Stimulated activated CD8-positive, alpha-beta memory T cell treated with anti-CD3 and anti-CD28 coated beads, Interleukin-15, amount 100 ng/mL, for 4 hours (primary cell): ENCODE measurements around the gene EFCAB11.
"Not testable (repeated sequence)": the region's sequence is repeated elsewhere in the genome, so short reads cannot be mapped to it uniquely, and the experiment has no call there.

Experiments used
- DNase-seq, 2 donors: peaks; one replicate each; pipeline ENCODE4 v3.0.0-alpha.2; 2020; ENCODE audit warnings: low read depth in 2 of 2

The EFCAB11 gene

DNA sequence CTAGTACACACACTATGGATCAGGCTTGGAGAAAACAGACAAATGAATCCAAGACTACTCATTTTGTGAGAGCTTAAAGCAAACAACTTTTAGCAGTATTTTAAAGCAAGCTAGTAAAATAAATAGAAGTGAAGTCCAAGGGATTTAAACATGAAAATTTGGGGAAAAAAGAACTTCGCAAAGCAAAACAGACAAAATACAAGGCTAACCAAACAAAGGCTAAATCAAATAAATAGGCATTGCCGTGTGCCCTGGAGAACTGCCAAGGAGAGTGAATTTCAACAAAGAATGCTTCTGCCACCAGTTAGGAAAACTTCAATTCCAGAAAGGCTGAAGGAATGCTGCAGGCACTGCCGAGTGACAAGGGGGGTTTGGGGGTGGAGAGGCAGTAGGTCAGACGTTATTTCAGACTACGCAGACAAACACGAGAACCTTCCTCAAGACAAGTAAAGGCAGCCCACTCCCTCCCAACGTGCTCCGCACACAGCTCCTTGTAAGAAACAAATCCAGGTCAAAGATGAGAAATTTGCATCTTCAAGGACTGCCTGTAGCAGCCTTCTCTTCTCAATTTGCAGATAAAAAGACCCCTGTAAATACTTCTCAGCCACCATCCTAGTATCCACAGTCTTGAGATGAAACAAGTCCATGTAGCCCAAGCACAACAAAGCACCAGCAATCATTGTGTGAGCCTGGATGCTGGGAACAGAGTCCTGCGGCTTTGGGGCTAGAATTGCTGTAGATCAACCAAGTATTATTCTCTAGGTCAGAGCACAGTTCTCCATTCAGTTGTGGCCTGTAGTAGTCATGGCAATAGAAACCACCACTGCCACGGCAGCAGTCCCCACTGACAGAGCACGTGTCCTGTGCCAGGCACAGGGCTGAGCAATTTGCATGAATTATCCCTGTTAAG, 43.3 kb downstream of the EFCAB11 start:
- DNase-seq = no peak

DNA sequence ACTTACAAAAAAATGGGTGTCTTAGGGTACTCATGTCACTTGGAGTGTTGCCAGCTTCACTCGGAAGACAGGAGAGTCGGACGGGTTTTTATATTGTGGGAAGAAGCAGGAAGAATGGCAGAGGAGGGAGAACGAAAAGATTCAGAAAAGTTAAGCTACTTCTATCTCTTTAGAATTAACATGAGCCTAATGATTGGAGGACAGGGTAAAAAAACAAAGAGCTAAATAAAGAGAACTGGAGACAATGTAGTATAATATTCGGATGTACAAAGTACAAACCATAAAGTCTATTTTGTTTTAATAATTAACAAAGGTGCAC, 43.9 kb downstream of the EFCAB11 start:
- no peak for DNase-seq

DNA sequence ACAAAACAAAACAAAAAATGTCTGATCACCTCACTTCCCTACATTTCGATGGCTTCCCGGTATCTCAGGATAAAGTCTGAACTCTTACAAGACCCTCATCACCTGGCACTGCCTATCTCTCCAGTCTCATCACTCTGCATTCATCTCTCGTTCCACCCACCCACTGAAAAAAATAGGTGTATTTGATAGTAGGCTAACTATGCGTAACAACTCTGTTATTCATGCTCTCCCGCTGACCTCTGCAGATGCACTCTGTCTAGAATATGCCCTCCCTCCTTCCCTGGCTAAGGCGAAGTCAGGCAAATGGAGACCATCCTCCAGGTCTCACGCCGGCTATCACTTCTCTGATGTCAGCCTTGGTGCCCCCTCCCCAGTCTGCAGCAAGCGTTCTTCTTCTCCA, 44.9 kb downstream of the EFCAB11 start:
- DNase-seq = no peak

DNA sequence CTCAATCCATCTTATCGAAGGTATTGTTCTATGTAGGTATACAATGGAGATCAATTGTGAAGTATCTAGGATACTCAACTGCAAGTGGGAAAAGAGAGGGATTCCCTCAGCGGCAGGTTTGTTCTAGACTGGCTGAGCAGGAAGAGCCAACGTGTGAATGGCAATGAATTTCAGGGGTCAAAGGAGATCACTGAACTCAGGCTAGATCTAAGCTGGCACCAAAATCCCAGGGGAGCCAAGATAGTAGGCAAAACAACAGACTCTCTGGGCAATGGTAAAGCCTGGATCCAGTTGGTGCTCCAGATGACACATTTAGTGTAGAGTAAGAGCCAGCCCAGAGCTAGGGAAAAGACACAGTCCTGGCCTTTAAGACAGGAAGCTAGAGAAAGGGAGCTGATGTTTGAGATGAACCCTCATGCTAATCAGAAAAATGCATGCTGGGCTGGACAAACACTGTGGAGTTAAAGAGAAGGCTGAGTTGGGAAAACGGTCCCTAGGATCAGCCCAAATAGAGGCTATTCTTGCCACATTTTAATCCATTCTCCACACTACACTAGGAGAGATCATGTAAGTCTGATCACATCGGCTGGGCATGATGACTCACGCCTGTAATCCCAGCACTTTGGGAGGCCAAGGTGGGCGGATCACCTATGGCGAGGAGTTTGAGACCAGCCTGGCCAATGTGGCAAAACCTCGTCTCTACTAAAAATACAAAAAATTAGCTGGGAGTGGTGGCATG, 45.6 kb downstream of the EFCAB11 start:
- no peak for DNase-seq

DNA sequence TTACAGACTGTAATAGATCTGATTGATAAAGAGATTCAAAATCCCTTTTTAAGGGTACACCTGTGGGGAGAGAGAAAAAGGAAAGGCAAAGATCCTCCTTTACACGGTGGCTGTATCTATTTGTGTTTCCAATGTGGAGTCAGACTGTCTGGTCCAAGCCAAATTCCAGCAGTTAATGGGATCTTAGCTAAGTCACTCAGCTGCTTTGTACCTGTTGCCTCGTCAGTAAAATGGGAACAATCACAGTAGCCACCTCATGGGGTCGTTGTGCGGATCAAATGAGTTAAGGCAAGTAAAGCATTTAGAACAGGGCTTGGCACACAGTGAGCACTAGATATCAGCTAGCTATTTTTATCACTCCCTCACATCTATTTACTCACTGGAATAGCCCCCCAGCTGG, 46.9 kb downstream of the EFCAB11 start:
- no peak for DNase-seq

DNA sequence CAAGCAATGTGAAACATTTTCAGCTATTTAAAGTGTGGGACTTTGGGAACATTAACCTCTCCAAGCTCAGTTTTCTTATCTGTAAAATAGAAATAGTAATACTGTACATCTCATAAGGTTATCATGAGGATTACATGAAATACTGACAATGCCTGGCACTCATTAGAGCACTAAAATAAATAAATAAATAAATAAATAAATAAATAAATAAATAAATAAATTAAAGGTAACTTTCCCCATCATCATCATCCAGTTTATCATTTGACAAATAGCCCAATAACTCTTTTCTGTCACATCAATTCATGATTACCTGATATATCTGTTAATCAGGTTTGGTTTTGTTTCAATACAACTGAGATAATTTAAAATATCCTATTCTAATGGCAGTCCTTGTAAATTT, 48.5 kb downstream of the EFCAB11 start:
- DNase-seq = no peak

DNA sequence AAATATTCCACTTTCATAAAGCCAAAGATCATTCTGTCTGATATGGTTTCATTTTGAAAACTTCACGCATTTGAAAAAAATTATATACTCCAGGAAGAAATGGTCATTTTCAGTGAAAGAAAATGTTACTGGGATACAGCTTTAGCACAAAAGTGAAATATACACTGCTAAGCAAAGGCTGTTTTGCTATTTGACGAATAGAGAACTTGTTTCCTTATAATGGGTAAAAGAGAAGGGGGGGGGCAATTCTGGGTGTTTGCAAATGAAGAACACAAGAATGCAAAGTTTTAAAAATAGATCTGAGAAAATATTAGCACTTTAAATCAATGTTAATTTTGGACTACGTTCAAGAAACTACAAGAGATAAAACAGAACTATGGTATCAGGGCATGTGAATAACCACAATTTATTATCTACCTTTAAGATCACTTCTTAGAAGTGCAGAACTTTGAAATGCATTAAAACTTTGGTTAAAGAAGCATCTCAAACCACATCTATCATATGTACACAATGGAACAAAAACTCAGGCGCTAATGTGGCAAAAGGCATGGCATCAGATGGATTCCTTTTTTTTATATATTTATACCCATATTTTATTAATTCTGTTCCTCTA, 51.1 kb downstream of the EFCAB11 start:
- DNase-seq = no peak

DNA sequence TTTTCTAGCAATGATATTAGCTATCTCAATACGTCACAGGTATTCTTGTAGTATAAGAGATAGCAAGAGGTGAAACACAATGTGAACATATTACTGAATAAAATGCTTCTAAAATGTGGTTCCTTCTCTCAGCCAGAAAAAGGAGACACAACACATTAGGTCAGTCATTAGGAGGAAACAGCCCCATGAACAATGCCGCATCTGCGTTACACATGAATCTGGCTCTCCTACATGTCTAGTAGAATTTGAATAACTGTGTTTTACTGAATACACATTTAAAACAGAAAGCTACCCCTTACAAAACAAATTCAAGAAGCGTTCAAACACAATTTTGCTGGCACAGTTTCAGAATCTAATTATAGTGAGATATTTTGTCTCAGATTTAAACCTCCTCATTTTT, 51.6 kb downstream of the EFCAB11 start:
- no peak for DNase-seq

DNA sequence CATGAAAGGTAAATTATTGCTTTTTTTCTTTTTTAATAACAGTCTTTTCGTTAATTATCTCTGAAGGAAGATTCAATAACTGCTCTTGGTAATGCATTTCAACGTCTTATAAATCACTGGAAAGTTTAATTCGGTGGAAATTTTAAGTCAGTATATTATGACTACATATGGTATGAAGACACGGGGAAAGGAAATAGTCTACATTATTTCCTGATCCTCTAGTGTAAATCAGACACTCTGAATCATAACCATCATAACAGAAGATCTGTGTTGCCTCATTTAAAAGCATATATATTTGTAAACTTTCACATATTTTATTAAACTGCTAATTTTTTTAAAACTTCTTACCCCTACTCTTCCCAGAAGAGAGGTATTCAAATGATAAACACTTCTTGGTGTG, 53.7 kb downstream of the EFCAB11 start:
- DNase-seq = no peak

DNA sequence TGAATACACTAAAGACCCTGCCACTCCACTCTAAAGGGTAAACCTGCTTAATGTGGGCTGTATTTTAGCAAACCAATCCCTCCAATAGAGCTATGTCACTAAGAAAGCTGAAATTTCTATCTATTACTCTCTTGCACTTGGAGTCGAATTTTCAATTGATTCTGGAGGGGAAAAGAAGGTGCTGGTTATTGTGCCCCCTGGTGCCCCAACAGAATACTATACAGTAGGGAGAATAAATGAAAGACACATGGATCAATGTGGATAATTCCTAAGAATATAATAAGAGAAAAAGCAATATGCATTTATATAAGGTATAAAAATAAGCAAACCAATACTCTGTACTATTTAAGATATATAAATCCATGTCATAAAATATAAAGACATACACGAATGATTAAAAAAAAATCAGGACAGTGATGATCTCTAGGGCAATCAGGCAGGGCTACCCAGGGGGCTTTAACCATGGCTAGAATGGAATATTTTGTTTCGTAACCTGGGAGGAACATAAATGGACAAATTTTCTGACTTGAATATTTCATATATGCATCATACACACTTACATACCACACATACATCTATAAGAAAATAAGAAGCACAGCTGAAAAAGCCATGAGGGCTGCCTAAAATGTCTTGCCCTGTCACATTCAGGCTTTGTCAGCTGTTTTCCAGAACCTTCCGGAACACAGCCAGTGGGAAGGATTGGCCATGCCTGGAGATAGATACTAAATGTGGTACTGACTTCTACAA, 54.4 kb downstream of the EFCAB11 start:
- DNase-seq = no peak

DNA sequence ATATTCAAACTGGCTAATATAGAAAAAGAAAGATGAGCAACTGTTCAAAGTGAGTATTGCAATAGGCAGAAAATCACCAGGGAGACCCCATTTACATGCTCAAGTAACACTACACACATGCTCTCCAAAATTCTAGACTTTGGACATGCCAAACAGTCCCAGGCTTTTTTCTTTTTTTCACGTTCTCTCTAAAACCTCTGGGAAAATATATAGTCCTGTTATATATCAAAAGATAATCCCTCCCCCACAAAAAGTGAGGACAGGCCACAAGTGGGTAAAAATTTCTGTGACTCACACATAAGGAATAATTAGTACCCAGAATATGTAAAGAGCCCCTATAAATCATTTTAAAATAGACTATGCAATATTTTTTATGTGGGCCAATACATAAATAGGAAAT, 55.2 kb downstream of the EFCAB11 start:
- DNase-seq = no peak

DNA sequence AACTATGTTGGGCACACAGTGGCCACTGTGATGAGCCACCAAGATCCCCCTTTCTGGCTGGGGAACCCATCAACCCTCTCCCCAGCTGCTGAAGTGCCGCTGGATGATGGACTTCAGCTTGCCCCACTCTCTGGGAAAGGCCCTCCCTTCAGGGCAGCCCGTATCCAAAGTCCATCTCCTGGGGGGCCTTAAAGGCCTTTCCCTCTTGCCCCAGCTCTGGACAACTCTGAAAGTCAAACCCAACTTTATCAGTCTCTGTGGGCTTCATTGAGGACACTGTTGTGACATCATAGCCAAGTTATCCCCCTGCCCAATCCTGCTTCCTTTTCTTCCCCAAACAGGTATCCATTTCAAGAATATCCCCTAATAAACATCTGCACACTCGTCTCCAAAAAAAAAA, 61.1 kb downstream of the EFCAB11 start:
- DNase-seq = not testable (repeated sequence)

DNA sequence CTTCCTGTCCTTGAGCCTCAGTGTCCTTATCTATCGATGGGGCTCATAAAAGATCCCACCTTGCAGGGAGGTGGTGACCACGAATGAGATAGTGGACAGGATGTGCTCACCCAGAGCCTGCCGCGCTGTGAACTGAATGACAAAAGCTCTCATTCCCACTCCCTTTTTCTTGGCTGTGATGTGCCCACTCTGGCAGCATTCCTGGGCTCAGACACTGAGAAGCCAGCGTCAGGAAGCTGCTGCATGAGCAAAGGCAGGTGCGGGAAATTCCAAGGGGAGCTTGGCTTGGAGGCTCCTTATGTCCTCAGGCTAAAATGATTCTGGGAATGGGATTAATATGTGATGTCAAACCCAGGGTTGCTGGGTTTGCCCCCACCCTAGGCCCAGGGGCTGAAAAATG, 61.6 kb downstream of the EFCAB11 start:
- no peak for DNase-seq

DNA sequence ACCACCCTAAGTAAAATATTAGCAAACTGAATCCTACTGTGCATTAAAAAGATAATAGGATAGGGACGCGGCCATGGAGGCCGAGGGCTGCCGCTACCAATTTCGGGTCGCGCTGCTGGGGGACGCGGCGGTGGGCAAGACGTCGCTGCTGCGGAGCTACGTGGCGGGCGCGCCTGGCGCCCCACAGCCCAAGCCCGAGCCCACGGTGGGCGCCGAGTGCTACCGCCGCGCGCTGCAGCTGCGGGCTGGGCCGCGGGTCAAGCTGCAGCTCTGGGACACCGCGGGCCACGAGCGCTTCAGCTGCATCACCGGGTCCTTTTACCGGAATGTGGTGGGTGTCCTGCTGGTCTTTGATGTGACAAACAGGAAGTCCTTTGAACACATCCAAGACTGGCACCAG, 62.8 kb downstream of the EFCAB11 start:
- DNase-seq = not testable (repeated sequence)

DNA sequence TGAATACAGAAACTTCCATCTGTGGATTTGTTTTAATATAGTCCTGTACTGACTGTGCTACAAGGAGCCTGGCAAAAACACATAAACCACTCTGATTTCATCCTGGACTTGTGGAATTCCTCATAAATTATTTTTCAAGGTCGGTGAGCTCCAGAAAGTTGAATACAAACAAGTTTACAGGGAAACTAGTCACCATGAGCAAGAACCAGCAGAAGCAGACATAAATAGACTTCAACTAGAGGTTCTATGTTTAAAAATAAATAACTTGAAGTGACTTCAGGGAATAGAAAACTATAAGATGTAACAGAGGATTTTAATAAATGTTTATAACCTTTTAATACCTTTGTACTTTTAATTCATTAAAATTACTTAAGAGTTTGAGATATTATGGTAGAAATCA, 63.5 kb downstream of the EFCAB11 start:
- no peak for DNase-seq

DNA sequence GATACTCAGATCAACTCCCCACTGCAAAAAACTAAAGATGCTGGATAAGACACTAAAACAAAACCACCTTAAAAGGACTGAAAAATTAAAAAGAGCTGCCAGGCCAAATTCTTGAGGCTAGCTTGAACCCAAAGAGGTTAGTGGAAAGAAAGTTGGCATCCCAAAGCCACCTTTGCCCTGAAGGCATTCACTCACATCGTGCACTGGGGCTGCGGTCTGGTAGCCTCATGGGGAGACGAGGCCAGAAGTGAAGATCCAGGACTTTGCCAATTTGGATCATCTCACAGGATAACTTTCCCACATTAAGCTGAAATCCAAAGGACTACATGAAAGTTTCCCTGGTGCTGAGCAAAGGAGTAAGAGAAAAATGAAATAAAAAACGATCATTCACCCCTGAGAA, 63.9 kb downstream of the EFCAB11 start:
- no peak for DNase-seq

DNA sequence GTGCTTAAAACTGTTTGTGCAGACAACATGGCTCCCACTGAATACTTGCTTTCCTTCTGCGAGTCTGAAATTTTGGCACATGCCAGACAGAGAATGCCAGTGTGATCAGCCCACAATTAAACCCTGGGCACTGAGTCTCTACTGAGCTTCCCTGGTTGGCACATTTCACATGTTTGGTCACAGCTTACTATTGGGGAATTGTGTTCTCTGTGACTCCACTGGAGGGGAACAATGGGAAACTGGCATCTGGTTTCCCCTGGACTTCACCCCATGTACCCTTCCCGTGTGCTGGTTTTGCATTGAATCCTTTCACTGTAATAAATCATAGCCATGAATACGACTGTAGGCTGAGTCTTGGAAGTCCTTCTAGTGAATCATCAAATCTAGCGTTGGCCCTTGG, 64.9 kb downstream of the EFCAB11 start:
- no peak for DNase-seq

DNA sequence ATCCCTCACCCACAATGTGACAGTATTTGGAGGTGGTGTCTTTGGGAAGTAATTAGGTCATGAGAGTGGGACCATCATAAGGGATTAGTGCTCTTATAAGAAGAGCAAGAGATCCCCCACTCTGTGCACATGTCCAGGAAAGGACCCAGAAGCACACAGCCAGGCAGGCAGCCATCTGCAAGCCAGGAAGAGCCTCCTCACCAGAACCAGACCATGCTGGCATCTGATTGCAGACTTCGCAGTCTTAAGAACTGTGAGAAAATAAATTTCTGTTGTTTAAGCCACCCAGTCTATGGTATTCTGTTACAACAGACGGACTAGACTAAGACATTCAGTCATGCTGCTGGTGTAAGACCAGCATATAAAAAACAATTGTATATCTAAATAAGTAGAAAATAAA, 69.8 kb downstream of the EFCAB11 start:
- DNase-seq = no peak

DNA sequence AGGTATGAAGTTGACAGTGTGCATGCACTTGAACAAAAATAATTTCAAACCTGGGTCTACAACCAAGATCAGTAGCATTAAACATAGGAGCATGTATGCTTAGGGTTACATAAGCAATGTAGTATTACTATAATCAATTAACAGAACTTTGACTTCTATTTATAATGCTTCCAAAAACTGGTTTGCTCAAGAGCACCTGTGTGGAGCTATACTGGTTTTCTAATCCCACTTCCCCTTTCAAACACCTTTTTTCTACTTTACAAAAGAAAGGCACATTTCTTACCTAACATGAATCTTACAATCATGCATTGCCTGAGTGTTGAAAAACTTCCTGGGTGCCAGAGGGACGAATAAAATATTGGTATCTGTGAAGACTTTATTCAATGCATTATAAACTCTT, 72.7 kb downstream of the EFCAB11 start:
- DNase-seq = no peak

DNA sequence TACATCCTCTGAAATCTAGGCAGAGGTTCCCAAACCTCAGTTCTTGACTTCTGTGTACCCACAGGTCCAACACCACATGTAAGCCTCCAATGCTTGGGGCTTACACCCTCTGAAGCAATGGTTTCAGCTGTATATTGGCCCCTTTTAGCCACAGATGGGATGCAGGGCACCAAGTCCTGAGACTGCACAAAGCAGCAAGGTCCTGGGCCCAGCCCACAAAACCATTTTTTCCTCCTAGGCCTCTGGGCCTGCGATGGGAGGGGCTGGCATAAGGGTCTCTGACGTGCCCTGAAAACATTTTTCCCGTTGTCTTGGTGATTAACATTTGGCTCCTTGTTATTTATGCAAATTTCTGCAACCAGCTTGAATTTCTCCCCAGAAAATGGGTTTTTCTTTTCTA, 80.4 kb downstream of the EFCAB11 start:
- not testable (repeated sequence) for DNase-seq

DNA sequence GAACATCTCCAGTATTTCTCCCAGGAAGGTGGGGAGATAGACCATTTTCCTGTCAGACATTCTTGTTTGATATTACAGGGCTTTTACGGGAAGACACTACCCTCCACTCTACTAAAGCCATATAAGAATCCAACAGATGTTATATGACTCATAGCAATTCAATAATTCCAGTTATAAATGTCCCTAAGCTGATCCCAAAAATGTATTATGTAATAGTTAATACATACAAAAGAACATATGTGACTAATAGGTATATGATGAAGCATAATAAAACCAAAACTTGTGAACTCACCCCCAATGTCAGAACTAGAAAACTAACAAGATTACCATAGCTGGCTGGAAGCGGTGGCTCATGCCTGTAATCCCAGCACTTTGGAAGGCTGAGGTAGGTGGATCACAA, 84.2 kb downstream of the EFCAB11 start:
- no peak for DNase-seq

DNA sequence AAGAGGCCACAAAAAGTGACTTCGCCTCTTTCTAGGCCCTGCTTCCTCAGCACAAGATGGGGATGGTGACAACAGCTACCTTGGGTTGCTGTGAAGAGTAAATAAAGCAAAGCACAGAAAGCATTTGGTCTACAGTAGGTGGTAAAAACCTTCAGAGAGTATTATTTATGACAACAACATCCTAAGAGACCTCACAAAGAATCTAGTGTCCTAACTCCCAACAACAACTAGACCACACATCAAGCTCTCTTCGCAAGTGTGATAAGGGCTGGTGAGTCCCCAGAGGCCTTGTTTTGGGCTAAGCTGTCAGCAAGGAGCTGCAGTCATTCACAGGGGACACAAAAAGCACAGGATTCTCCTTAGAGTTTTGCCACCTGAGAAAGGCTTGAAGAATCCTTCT, 84.9 kb downstream of the EFCAB11 start:
- DNase-seq = no peak
